A549 (cell line): Measurements from ENCODE around the gene CEP164. TPM values are rescaled to one million over a fixed set of nuclear protein-coding genes. Genes with fewer than 3 reads are reported as not detected.

Experiments
- ATAC-seq, 2 experiments: fragments of 200-7000 bp in 1 of 2; fragments of >200 bp in 1 of 2; cut with Nextera tagmentation in 1 of 2; cut with Tn5 transposase in 1 of 2; 3 replicates each; pipeline versions ENCODE4 v1.8.0 to v1.9.1; 2018 to 2020; ENCODE audit warnings: mild to moderate bottlenecking in 1 of 2, moderate library complexity in 1 of 2
- CTCF ChIA-PET: fragments of 300-600 bp; sonication (Branson Sonifier 250); formaldehyde crosslinking; extraction: SDS; loops from one replicate; lab custom pipeline; 2021; ENCODE audit warnings: antibody characterized with exemption, inconsistent platforms; lab: Yijun Ruan, JAX
- POLR2A ChIA-PET: fragments of 350-600 bp; formaldehyde crosslinking; extraction: SDS; loops from one replicate; lab custom pipeline; 2021; ENCODE audit warnings: antibody characterized with exemption, inconsistent platforms; lab: Yijun Ruan, JAX
- DNase-seq, 2 experiments: peaks; one replicate each; pipeline versions ENCODE4 v3.0.0 to v3.0.0-alpha.2; 2011 to 2016; ENCODE audit warnings: low read depth in 1 of 2, low spot score in 1 of 2
- FAIRE-seq: peaks from 2 replicates; lab custom pipeline; 2011; peaks lifted over from hg19 to GRCh38; lab: Jason Lieb, UNC
- H3K27ac ChIP-seq, 2 experiments: fragments of >200 bp; sonication (Bioruptor Twin); formaldehyde crosslinking; 3 replicates each; pipeline ENCODE4 v1.5.1; 2016 to 2017
- H3K4me1 ChIP-seq: fragments of >200 bp; sonication (Bioruptor Twin); formaldehyde crosslinking; 3 replicates; pipeline ENCODE4 v1.6.1; 2016
- H3K4me2 ChIP-seq: fragments of >200 bp; sonication (Bioruptor Twin); formaldehyde crosslinking; 3 replicates; pipeline ENCODE4 v1.6.1; 2016
- H3K4me3 ChIP-seq: fragments of >200 bp; sonication (Bioruptor Twin); formaldehyde crosslinking; 3 replicates; pipeline ENCODE4 v1.5.1; 2016
- H3K9me3 ChIP-seq: fragments of >200 bp; sonication (Bioruptor Twin); formaldehyde crosslinking; 3 replicates; pipeline ENCODE4 v1.6.1; 2016
- CBX2 ChIP-seq: fragments of 200-600 bp; sonication (generic); IDR thresholded peaks from 2 replicates; pipeline ENCODE4 v1.6.1; 2016; ENCODE audit warnings: low read depth, mild to moderate bottlenecking, borderline replicate concordance
- CBX8 ChIP-seq: fragments of 200-600 bp; sonication (generic); IDR thresholded peaks from 2 replicates; pipeline ENCODE4 v1.6.1; 2016
- CEBPB ChIP-seq, 2 experiments: fragments of >200 bp in 1 of 2; sonication (Bioruptor Twin) in 1 of 2; formaldehyde crosslinking in 1 of 2; IDR thresholded peaks; 2 replicates each; pipeline ENCODE4 v1.6.1; 2012 to 2016
- CHD2 ChIP-seq: fragments of 150-350 bp; IDR thresholded peaks from 2 replicates; pipeline ENCODE4 v1.6.1; 2014; ENCODE audit warnings: low read length; ENCODE audit not compliant: partially characterized antibody
- EP300 ChIP-seq, 2 experiments: fragments of >200 bp; sonication (Bioruptor Twin); formaldehyde crosslinking; IDR thresholded peaks; 2 replicates in 1 of 2; 3 replicates in 1 of 2; pipeline ENCODE4 v1.6.1; 2016 to 2017
- ESRRA ChIP-seq: fragments of 150-350 bp; IDR thresholded peaks from 2 replicates; pipeline ENCODE4 v1.6.1; 2014; ENCODE audit warnings: mild to moderate bottlenecking, low read length, borderline replicate concordance
- FOSB ChIP-seq: fragments of 250-450 bp; sonication (Bioruptor Pico); IDR thresholded peaks from 2 replicates; pipeline ENCODE4 v1.5.0; 2020; ENCODE audit warnings: mild to moderate bottlenecking, moderate library complexity
- HDAC2 ChIP-seq: fragments of 200-600 bp; sonication (generic); IDR thresholded peaks from 2 replicates; pipeline ENCODE4 v1.6.1; 2016
- HOXB13 ChIP-seq: fragments of 250-450 bp; sonication (Bioruptor Pico); IDR thresholded peaks from 2 replicates; pipeline ENCODE4 v1.5.0; 2020; ENCODE audit warnings: low read depth, mild to moderate bottlenecking, moderate library complexity
- KDM5A ChIP-seq: fragments of 200-600 bp; sonication (generic); IDR thresholded peaks from 2 replicates; pipeline ENCODE4 v1.6.1; 2016; ENCODE audit warnings: antibody characterized with exemption, mild to moderate bottlenecking
- POLR2A ChIP-seq: IDR thresholded peaks from 2 replicates; pipeline ENCODE4 v1.6.1; 2012; ENCODE audit warnings: mild to moderate bottlenecking, low read length
- RAD21 ChIP-seq, 2 experiments: fragments of >200 bp in 1 of 2; sonication (Bioruptor Twin) in 1 of 2; formaldehyde crosslinking in 1 of 2; IDR thresholded peaks in 1 of 2; conservative IDR thresholded peaks in 1 of 2; 2 replicates in 1 of 2; 3 replicates in 1 of 2; pipeline ENCODE4 v1.6.1; 2012 to 2018; ENCODE audit warnings: inconsistent platforms in 1 of 2
- RARB ChIP-seq: fragments of 250-450 bp; sonication (Bioruptor Pico); IDR thresholded peaks from 2 replicates; pipeline ENCODE4 v1.8.0; 2021; ENCODE audit warnings: mild to moderate bottlenecking, moderate library complexity
- SMC3 ChIP-seq: fragments of >200 bp; sonication (Bioruptor Twin); formaldehyde crosslinking; IDR thresholded peaks from 3 replicates; pipeline ENCODE4 v1.6.1; 2018; ENCODE audit warnings: inconsistent platforms
- ZNF302 ChIP-seq: fragments of 250-450 bp; sonication (Bioruptor Pico); IDR thresholded peaks from 2 replicates; pipeline ENCODE4 v1.9.0; 2021; ENCODE audit warnings: inconsistent platforms, mild to moderate bottlenecking, moderate library complexity
- WGBS: methylation state at CpG from one replicate; pipeline ENCODE4 v1.1.6; 2017; ENCODE audit errors: missing lambda C conversion rate; 5-methylcytosine and 5-hydroxymethylcytosine counted together
- polyA plus RNA-seq, 4 experiments: library from polyadenylated mRNA; depleted of rRNA in 3 of 4; stranded (reverse); fragments of >200 nt; fragmentation: RNase III in 1 of 4; extraction: RNeasy Plus Mini Kit Qiagen cat#74134 plus additional on column Dnase treatment in 1 of 4; gene quantifications; 2 replicates in 3 of 4; 3 replicates in 1 of 4; pipeline ENCODE4 v1.2.3, GENCODE V29; 2011 to 2017
- TF ChIP-seq, protein P1 (sequence below): fragments of 250-450 bp; sonication (Bioruptor Pico); IDR thresholded peaks from 2 replicates; pipeline ENCODE4 v1.5.0; 2021; ENCODE audit warnings: mild to moderate bottlenecking, moderate library complexity, borderline replicate concordance
- TF ChIP-seq, protein P2 (sequence below): IDR thresholded peaks from 2 replicates; pipeline ENCODE4 v1.6.1; 2012; ENCODE audit warnings: low read depth, borderline replicate concordance
- TF ChIP-seq, protein P3 (sequence below): fragments of >200 bp; sonication (Bioruptor Twin); formaldehyde crosslinking; IDR thresholded peaks from 2 replicates; pipeline ENCODE4 v1.6.1; 2016
- TF ChIP-seq, protein P4 (sequence below): fragments of 150-350 bp; IDR thresholded peaks from 2 replicates; pipeline ENCODE4 v1.6.1; 2014; ENCODE audit warnings: low read depth, mild to moderate bottlenecking, low read length
- TF ChIP-seq, protein P5 (sequence below): fragments of >200 bp; sonication (Bioruptor Twin); formaldehyde crosslinking; IDR thresholded peaks from 3 replicates; pipeline ENCODE4 v1.5.1; 2016

Gene CEP164
- polyA plus RNA-seq, 2 of the 4 experiments (the other 2 are of a cell fraction), result 17.4 to 19.6 TPM

DNA sequence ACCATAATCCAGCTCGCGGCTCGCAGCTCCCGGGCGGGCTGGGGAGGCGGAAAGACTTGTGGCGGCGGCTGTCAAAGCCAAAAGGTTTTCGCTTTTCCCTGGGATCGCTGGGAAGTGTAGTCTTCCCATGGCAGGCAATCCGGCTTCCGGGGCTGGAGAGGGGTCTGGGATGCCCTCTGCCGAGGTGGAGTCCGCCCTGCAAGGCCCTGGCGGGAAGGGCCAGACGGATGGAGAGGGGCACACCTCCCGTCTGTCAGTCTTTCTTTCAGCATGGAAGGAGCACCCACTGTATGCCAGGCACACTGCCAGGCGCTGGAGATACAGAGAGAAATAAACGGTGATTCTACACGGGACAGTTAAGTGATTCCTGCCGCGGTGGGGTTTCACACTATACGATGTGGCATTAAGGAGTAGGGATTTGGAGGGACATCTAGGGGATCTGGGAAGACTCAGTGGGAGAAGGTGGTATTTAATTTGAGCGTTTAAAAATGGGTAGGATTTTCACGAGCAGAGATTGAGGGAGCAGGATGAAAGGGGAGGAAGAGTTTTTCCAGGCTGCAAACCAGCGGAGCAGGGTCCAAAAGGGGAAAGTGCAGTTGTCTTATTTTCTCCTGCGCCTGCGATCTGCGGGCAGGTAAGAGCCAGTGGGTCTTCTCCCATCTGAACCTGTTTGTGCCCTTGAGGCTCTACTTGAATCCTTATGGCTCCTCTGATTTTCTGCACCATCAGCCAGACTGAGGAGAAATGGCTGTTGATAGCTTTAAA lies 11.3 kb upstream of the CEP164 start, which contains the start of gene BACE1 (continued):
- TF ChIP-seq, protein P1, sequence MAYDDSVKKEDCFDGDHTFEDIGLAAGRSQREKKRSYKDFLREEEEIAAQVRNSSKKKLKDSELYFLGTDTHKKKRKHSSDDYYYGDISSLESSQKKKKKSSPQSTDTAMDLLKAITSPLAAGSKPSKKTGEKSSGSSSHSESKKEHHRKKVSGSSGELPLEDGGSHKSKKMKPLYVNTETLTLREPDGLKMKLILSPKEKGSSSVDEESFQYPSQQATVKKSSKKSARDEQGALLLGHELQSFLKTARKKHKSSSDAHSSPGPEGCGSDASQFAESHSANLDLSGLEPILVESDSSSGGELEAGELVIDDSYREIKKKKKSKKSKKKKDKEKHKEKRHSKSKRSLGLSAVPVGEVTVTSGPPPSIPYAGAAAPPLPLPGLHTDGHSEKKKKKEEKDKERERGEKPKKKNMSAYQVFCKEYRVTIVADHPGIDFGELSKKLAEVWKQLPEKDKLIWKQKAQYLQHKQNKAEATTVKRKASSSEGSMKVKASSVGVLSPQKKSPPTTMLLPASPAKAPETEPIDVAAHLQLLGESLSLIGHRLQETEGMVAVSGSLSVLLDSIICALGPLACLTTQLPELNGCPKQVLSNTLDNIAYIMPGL (CRISPR knock-in tag), result no peak
- TF ChIP-seq SMC3, result peak; percentile 19; the same call in 1 of the 3 replicates
- TF ChIP-seq POLR2A, result 0 out of 2 replicates have a peak, but pooled peaks have one; percentile 22
- TF ChIP-seq, protein P2, sequence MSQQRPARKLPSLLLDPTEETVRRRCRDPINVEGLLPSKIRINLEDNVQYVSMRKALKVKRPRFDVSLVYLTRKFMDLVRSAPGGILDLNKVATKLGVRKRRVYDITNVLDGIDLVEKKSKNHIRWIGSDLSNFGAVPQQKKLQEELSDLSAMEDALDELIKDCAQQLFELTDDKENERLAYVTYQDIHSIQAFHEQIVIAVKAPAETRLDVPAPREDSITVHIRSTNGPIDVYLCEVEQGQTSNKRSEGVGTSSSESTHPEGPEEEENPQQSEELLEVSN, result no peak

DNA sequence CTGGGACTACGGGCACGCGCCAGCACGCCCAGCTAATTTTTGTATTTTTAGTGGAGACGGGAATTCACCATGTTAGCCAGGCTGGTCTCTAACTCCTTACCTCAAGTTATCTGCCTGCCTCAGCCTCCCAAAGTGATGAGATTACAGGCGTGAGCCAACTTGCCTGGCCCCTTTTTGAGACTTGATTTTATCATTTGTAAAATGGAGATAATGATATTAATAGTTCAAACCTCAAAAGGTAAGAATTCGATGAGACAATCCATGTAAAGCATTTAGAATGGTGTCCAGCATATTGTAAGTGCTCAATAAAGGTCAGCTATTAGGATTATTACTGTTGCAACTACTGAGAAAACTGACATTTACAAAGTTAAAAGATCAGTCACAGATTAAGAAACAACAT lies 8.9 kb upstream of the CEP164 start:
- 76% methylated on average over 7 of the region's 7 CpGs for WGBS
- no peaks in the 10 kb centered on the region for H3K4me1 ChIP-seq
- POLR2A ChIA-PET, result no interaction called here
- no peak overlapping the region for H3K4me3 ChIP-seq
- FAIRE-seq (no peak), ATAC-seq (no peak)
- no peaks in the 10 kb centered on the region for H3K9me3 ChIP-seq
- no peak for TF ChIP-seq ESRRA
- TF ChIP-seq ZNF302 (CRISPR knock-in tag), result no peak
- TF ChIP-seq, protein P1 (CRISPR knock-in tag), result no peak
- no peak for TF ChIP-seq CBX8
- TF ChIP-seq, protein P3, sequence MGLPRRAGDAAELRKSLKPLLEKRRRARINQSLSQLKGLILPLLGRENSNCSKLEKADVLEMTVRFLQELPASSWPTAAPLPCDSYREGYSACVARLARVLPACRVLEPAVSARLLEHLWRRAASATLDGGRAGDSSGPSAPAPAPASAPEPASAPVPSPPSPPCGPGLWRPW, result no peak
- TF ChIP-seq, protein P4, sequence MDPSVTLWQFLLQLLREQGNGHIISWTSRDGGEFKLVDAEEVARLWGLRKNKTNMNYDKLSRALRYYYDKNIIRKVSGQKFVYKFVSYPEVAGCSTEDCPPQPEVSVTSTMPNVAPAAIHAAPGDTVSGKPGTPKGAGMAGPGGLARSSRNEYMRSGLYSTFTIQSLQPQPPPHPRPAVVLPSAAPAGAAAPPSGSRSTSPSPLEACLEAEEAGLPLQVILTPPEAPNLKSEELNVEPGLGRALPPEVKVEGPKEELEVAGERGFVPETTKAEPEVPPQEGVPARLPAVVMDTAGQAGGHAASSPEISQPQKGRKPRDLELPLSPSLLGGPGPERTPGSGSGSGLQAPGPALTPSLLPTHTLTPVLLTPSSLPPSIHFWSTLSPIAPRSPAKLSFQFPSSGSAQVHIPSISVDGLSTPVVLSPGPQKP, result no peak
- TF ChIP-seq, protein P5, sequence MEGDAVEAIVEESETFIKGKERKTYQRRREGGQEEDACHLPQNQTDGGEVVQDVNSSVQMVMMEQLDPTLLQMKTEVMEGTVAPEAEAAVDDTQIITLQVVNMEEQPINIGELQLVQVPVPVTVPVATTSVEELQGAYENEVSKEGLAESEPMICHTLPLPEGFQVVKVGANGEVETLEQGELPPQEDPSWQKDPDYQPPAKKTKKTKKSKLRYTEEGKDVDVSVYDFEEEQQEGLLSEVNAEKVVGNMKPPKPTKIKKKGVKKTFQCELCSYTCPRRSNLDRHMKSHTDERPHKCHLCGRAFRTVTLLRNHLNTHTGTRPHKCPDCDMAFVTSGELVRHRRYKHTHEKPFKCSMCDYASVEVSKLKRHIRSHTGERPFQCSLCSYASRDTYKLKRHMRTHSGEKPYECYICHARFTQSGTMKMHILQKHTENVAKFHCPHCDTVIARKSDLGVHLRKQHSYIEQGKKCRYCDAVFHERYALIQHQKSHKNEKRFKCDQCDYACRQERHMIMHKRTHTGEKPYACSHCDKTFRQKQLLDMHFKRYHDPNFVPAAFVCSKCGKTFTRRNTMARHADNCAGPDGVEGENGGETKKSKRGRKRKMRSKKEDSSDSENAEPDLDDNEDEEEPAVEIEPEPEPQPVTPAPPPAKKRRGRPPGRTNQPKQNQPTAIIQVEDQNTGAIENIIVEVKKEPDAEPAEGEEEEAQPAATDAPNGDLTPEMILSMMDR, result no peak
- no peak for TF ChIP-seq CEBPB (IDR thresholded peaks at IDR 0.05)
- no peak for TF ChIP-seq RARB (CRISPR knock-in tag)
- no peak for TF ChIP-seq EP300 (IDR thresholded peaks at IDR 0.05)
- TF ChIP-seq HDAC2, result no peak
- no peak for TF ChIP-seq CHD2
- no peak for TF ChIP-seq RAD21 (conservative IDR thresholded peaks at IDR 0.05 in 1 of 2, IDR thresholded peaks at IDR 0.05 in 1 of 2)
- no peak for TF ChIP-seq FOSB (CRISPR knock-in tag)
- TF ChIP-seq CBX2, result no peak
- no peak for TF ChIP-seq KDM5A
- TF ChIP-seq HOXB13 (CRISPR knock-in tag), result no peak
- TF ChIP-seq, all 56 proteins: peak for 0
- Histone ChIP-seq H3K27ac (no peak overlapping the region), H3K4me2 (no peak overlapping the region)
- DNase-seq, result no peak
- CTCF ChIA-PET, result no interaction called here
